ENCODE data around the gene GRM7. TPM values are rescaled to one million over a fixed set of nuclear protein-coding genes. Genes with fewer than 3 reads are reported as not detected.

GRM7 gene
- total RNA-seq, 2 donors from 2014 or later, result 0.68 to 3.9 TPM

- Histone ChIP-seq H3K27me3 (replicated peaks; ENCODE audit: insufficient read depth) (no peaks in the 10 kb centered on the region), H3K27ac (peak overlapping the region; percentile 35 to 46), H3K9me3 (no peaks in the 10 kb centered on the region), H3K4me3 (peak overlapping the region; percentile 40), H3K36me3 (no peaks in the 10 kb centered on the region), H3K4me1 (ENCODE audit: control insufficient read depth in 1 of 2, low read depth in 2 of 2) (peaks cover 3 to 21% of the 10 kb centered on the region in 2 donors)
- DNase-seq (ENCODE audit: low spot score), result no peak
- ATAC-seq (ENCODE audit: insufficient number of reproducible peaks, low FRiP score, low read depth), result no peak
- no peak for TF ChIP-seq CTCF (IDR thresholded peaks at IDR 0.05)
These were observed 712.4 kb downstream of the GRM7 start for GRCh38 chr3:7573330-7573729.

GRCh38 chr3:7574435-7574834, 713.5 kb downstream of the GRM7 start:
- DNase-seq (ENCODE audit: low spot score) (no peak), ATAC-seq (ENCODE audit: insufficient number of reproducible peaks, low FRiP score, low read depth) (no peak)
- H3K27me3 ChIP-seq (replicated peaks; ENCODE audit: insufficient read depth), result no peaks in the 10 kb centered on the region
- H3K9me3 ChIP-seq, result no peaks in the 10 kb centered on the region
- H3K27ac ChIP-seq, result no peak overlapping the region
- TF ChIP-seq CTCF (IDR thresholded peaks at IDR 0.05), result no peak
- no peak overlapping the region for H3K4me3 ChIP-seq
- no peaks in the 10 kb centered on the region for H3K36me3 ChIP-seq
- peaks cover 3 to 21% of the 10 kb centered on the region in 2 donors for H3K4me1 ChIP-seq (ENCODE audit: control insufficient read depth in 1 of 2, low read depth in 2 of 2)

- H3K9me3 ChIP-seq, result no peaks in the 10 kb centered on the region
- no peak for ATAC-seq (ENCODE audit: insufficient number of reproducible peaks, low FRiP score, low read depth)
- TF ChIP-seq CTCF (IDR thresholded peaks at IDR 0.05), result no peak
- H3K4me3 ChIP-seq, result no peak overlapping the region
- H3K4me1 ChIP-seq (ENCODE audit: control insufficient read depth in 1 of 2, low read depth in 2 of 2), result peaks cover 3 to 21% of the 10 kb centered on the region in 2 donors
- DNase-seq (ENCODE audit: low spot score), result no peak
- H3K36me3 ChIP-seq, result no peaks in the 10 kb centered on the region
- H3K27ac ChIP-seq, result no peak overlapping the region
- no peaks in the 10 kb centered on the region for H3K27me3 ChIP-seq (replicated peaks; ENCODE audit: insufficient read depth)
These were observed 715.2 kb downstream of the GRM7 start for GRCh38 chr3:7576071-7576470.

GRCh38 chr3:7576506-7576905, 715.6 kb downstream of the GRM7 start:
- H3K27me3 ChIP-seq (replicated peaks; ENCODE audit: insufficient read depth), result no peaks in the 10 kb centered on the region
- no peak for TF ChIP-seq CTCF (IDR thresholded peaks at IDR 0.05)
- no peaks in the 10 kb centered on the region for H3K9me3 ChIP-seq
- no peak overlapping the region for H3K27ac ChIP-seq
- no peak overlapping the region for H3K4me3 ChIP-seq
- no peak for DNase-seq (ENCODE audit: low spot score)
- no peak for ATAC-seq (ENCODE audit: insufficient number of reproducible peaks, low FRiP score, low read depth)
- peaks cover 3 to 21% of the 10 kb centered on the region in 2 donors for H3K4me1 ChIP-seq (ENCODE audit: control insufficient read depth in 1 of 2, low read depth in 2 of 2)
- no peaks in the 10 kb centered on the region for H3K36me3 ChIP-seq

GRCh38 chr3:7577513-7577912, 716.6 kb downstream of the GRM7 start:
- DNase-seq (ENCODE audit: low spot score) (no peak), ATAC-seq (ENCODE audit: insufficient number of reproducible peaks, low FRiP score, low read depth) (no peak)
- no peak for TF ChIP-seq CTCF (IDR thresholded peaks at IDR 0.05)
- Histone ChIP-seq H3K9me3 (no peaks in the 10 kb centered on the region), H3K27me3 (replicated peaks; ENCODE audit: insufficient read depth) (no peaks in the 10 kb centered on the region), H3K27ac (no peak overlapping the region), H3K4me1 (ENCODE audit: control insufficient read depth in 1 of 2, low read depth in 2 of 2) (peaks cover 3 to 21% of the 10 kb centered on the region in 2 donors), H3K4me3 (no peak overlapping the region), H3K36me3 (no peaks in the 10 kb centered on the region)

Data from thoracic aorta (tissue), 2 donors.